Cortex of kidney (tissue), 1 donor: ENCODE results near the gene PCSK2.

Experiments used
- DNase-seq: peaks from one replicate; lab custom pipeline; 2025; lab: John Stamatoyannopoulos, UW

PCSK2 gene

DNA sequence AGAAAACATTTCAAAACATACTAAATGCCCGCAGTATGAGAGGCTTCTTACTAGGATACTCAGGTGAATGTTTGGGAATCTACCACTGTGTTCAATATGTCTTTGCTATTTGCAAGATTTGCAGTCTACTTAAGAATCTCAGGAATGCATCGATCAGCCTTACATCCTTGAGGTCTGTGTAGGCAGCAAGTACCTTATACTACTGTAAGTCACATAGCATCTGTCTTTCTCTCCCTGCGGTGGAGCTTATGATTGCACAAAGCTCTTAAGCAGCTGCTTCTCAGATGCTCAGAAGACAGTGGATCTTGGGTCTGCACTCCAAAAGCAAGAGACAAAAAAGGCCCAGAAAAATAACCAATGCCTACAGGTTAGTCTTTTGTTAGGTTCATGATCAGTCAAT lies 21.4 kb downstream of the PCSK2 start:
- DNase-seq, result no peak

DNA sequence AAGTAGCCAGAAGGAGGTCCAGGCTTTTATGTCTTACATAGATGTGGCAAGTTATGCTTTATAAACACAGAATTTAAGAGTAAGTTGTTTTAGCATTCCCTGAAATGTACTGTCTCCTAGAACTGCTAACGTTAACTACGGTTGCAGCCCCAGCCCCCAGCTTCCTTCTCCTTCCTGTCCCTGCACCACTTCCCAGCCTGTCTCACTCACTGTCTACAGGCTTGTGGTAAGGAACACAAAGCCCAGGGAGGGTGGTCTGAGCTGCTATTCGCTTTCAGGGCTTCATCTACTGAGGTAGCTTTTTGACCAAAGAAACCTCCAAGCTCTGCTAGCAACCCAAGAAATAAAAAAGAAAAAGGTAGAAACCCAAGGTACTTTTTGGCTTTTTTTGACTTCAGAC lies 35.9 kb downstream of the PCSK2 start:
- DNase-seq, result no peak

DNA sequence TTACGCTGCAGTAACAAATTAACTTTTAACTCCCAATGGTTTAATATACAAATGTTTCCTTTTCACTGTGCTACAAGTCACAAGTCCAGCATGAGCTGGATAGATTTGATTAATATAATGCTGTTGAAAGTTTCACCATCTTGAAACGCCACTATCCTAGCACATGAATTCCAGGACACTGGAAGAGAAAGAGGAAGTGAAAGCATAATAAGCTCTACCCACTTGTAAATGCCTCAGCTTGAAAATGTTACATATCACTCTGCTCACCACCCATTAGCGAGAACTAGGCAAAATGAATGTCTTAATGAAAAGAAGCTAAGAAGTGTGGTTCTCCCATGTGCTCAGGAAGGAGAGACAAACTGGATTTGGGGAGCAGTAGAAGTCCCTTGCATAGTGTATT lies 46.9 kb downstream of the PCSK2 start:
- DNase-seq, result no peak

DNA sequence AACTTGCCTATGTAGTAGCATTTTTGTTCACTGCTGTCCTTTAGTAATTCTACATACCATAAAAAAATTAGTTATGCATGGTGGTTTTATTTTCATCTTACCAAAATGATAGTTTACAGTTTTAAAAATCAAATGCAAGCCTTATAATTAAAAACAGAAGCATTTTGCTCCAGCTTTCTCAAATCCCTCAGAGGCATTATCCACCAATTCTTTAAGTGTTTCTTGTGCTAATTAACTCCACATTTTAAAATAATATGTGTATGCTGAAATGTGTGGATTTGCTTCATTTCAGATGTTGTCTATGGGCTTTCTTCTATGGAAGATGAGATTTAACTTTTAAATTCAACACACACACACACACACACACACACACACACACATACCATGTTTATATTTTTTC lies 49.3 kb downstream of the PCSK2 start:
- DNase-seq, result no peak

DNA sequence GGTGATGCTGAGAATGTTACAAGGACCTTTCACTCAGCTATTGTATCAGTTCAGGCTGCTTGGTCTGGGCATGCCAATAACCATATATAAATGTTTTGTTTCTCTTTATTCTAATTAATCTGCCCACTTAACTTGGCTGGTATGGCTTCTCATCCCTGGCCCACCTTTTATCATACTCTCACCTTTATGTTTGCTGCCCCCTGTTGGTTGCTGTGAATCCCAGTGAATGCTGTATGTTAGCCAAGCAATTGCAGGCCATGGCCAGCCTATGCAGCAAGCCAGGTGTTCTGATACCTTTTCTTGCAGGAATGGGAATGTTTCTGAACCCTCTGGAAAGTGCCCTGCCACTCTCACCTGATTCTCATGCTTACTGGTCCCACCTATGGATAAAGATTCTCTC lies 54.6 kb downstream of the PCSK2 start:
- DNase-seq, result no peak

DNA sequence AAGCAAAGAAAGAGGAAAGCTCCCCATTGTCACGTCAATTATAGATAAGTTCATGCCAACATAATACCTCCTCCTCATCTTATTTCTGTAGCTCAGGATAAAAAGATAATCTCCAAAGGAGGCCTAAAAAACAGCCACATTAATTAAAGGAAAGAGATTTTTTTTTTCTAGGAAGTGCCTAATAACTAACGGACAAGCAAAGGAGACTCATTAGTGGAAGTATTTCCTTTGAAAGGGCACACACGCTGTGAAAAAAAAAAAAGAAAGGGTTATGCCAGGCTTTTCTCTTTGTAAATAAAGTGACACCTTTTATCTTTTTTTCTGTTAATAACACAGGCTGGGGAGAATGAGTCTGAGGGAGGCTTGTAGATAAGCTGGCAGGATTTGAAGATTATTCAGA lies 55.7 kb downstream of the PCSK2 start:
- no peak for DNase-seq

DNA sequence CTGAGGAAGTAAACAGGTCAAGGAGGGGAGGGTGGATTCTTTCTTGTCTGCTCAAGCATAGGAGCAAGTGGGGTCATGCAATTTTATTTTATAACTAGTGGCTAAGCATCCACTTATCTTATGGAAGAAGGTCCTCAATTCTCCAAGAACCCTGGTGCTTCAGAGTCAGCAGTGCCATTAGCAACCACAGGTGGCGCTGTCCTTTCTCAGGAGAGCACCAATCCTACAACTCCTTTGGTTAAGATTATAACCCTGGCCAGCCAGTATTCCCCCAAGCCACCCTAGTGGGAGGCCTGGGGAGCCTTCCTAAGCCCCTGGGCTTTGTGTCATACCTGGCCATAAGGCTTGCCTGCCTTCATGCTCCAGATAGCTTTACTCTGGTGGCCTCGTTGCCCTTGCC lies 60.7 kb downstream of the PCSK2 start:
- no peak for DNase-seq

DNA sequence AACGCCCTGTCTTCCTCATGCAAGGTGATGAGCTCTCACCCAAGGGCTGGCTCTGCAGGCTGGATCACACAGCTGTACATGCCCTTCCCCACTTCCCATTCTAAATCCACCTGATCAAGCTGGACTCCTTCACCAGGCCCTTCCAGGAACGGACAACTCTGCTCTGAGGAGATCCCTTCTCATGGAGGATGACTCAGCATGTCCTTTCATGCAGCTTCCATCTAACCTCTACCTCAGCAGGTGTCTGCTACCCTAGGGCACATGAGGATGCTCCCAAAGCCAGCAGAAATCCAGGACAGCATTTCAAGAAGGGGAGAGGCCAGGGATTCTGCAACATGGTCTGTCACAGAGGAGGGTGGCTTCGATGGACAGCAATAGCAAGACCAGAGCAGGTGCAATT lies 61.2 kb downstream of the PCSK2 start:
- DNase-seq, result no peak

DNA sequence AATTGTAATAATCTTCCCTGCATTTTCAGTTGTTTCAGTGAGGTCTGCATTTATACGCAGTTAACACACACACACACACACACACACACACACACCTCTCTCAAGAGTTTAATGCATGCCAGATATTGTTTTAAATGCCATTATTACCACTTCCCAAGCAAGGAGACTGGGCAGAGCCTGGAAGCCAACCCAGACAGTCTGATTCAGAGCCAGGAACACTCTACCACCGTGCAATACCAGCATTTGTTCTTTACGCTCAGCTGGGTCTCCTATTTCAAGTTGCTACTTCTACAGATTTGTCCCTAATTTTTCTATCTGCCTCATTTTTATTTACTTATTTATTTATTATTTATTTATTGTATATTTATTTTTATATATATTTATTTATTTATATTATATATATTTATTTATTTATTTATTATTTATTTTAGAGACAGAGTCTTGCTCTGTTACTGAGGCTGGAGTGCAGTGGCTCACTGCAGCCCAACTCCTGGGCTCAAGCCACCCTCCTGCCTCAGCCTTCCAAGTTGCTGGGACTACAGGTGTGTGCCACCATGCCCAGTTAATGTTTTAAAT lies 68.4 kb downstream of the PCSK2 start:
- DNase-seq, result no peak

DNA sequence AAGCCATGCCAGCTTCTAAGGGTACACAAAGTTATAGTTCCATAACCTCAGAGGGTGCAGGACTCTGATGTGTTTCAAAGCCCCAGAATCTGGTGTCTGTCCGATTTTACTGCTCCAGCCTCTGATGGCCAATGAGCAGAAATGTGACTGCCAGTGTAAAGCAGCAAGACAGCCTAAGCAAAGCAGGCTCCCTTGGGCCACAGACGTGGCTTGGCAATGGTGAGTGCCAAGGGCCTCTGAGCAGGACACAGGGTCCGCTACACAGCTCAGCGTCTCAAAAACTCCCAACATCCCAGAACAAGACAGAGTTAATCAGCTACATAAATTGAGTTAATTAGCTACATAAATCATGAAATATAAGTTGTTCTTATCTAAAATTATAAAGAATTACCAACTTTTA lies 69.2 kb downstream of the PCSK2 start:
- no peak for DNase-seq

DNA sequence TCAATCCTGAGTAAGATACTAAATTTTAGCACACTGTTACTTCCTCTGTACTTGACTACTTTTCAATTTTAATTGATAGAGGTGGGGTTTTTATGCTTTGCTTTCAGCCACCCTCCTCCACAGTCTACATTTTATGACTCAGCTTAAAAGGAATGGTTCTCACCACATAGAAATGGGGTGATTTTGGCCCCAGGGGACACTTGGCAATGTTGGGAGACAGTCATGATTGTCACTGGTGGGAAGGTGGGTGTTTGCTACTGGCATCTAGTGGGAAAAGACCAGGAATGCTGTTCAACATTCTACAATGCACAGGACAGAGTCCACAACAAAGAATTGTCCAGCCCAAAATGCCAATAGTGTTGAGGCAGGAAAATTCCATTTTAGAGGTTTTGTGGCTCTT lies 71.3 kb downstream of the PCSK2 start:
- no peak for DNase-seq

DNA sequence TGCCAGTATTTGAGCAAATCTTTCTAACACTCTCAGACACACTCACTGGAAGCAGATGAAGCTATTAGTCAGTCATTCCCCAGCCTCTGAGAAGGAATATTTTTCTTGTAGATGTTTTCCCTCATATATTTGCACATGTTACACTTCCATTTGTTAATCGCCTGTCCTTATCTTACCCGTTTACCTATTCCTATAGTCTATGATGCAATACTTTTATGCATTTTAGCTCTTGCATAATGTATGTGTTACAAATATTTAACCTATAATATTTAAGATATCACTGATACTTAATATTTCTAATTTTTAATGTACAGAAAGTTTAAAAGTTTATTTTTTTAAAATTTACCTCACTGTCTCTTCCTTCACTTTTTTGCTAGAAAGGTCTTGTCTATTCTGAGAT lies 71.9 kb downstream of the PCSK2 start:
- no peak for DNase-seq

DNA sequence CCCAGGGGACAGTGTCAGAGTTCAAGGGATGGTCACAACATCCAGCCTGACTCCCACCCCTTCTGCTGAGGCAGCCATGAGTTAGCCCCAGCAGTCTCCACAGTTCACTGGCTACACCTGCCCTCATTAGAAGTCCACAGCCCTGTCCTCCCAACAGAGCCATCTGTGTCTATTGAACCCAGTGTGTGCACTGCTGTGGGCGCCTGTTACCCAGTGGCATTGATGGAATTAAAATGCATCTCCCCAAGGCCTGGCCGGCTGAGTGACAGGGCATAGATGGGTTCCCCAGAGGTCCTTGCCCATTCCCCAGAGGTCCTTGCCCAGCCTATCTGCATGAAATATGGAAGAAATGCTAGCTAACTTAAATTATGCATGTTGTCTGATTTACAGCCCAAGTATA lies 73.3 kb downstream of the PCSK2 start:
- no peak for DNase-seq

DNA sequence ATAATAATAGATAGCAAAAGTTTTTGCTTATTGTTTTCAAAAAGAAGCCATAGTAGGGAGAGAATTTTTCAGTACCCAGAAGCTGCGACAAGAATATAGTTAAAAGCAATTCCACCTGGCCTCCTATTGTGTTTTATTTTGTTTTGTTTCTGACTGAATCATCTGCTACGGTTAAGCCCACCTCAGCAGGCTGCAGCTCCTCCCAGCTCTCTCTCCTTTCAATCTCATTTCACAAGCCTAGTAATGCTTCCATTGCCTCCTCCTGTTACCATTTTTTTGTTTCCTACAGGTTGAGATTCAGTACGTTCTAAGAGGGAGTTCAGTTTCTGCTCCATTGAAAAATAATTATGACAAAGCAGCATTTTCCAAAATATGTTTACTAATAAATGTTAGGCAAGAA lies 77.9 kb downstream of the PCSK2 start:
- no peak for DNase-seq

DNA sequence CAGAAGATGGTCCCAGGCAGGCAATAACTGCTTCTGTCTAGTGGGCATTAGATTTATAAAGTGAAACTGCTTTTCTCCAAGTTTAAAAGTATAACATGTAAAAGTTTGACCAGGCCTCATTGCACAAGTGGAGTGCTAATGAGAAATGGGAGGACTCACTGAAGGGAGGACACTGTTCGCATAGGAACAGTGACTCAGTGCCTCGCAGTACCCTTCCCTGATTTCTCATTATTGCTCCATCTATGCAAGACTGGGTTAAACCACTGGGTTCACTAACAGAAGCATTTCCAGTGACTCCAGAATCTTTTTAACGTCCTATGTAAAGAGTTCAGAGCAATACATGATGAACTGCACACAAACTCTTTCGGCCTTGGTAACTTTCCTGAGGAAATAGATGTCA lies 79.6 kb downstream of the PCSK2 start:
- no peak for DNase-seq

DNA sequence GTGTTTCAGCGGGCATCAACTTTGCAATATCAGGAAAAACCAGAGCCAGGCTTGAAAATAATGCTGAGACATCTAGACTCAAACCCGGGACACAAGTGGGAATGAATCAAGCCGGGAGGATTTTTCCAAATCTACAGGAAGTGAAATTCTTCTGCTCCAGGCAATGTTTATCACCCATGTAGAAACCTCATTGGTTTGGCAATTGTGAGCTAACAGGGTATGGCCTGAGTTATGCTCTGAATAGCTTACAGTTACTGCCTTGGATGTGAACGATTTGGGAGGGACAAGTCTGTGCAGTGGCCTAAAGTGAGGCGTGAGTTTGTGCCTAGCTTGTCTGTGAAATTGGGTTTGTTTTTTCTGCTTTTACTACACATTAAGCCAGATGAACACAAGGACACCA lies 87.4 kb downstream of the PCSK2 start:
- DNase-seq, result no peak

DNA sequence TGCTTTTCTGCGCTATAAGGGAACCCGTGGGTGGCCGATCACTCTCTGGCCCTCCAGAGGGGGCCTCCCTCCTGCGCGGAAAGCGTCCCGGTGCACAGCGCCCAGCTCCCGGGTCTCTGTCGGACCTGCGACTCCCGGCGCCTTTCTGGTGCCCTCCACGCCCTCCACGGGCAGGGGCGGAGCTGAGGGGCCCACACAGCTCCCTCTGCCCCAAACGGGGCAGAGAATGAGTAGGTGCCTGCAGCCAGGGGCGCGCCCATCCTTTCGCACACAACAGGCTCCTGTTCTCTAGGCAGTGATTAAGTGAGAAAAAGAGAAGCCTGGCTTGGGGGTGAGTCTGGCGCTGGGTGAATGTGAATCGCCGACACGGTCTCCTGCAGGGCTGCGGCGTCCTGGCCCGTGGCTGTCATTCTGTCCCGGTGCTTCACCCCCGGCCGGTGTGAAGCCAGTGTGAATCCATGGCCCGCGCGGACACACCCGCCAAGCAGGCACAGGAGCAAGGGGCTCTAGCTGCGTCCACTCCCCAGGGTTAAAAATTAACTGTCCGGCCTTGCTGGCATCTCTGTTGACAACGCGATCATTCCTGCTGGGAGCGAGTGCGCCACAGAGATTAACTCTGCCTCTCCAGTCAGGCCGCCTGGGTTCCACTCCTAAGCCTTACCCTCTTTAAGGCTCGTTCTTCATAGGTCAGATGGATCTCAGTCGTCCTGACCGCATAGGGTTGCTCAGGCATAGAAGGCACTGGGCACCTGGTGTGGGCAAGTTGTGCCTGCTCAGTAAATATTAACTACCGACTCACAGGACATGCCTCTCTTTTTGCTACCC lies 88.8 kb downstream of the PCSK2 start:
- DNase-seq, result no peak

DNA sequence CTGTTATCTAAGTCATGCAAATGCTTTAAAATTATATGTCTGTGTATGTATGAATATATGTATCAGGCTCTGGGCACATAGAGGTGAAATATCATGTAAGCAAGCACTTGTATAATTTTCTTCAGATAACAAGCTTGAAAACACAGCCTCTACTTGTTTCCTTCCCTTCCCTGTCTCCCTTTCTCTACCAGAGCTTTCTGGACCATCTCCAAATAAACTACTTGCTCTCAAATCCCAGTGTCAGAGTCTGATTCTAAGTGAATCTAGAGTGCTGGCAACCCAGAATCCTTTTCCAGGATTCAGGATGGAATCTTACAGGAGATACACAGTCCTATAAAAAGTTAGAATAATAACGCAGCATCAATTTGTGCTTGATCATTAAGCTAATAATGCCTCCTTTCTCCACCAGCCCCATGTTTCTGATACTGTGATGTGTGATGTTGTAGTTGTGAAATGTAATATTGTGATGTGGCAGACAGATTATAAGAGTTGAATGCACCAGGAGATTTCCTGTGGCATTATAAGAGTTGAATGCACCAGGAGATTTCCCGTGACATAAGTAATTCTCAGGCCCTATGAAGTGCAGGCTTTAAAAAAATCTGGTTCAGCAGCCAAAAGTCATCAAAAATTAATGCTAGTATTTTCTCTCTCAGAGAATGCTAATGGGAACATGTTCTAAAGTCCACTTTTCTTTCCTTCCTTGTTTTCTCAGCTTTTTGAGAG lies 89.6 kb downstream of the PCSK2 start:
- no peak for DNase-seq

DNA sequence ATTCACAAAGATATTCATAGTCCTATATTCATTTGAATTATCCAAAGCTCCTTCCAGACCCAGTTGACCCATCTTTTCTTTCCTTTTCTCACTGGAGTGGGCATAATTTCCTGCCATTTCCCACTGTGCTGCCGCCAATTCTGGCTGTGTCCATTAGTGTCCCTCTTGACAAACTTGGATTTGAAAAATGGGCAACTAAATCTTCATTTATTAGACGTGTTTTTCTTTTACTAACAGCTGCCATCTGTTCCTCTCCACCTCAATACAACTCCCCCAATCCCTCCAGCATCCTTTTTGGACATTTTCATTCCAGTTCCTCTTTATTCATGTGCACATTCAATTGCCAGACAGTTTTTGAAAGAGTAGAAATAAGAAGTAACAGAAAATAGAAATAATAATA lies 90.5 kb downstream of the PCSK2 start:
- no peak for DNase-seq

DNA sequence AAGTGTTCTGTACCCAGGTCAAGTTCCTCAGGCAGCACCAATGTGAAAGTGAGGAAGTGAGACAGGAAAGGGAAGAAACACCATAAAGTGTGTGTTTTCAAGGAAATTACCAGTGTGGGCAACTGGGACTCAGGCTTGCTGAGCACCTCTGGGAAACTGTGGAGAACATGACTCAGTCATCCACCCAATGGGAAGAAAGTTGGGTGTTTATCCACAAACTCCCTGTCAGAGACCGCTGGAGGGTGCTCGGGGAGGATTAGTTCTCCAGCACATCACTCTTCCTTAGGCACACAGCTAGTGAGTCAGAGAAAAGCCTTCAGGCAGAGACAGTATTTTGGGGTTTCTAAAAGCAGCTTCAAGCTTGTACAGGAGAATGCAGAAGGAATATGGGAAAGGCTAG lies 93.6 kb downstream of the PCSK2 start:
- no peak for DNase-seq

DNA sequence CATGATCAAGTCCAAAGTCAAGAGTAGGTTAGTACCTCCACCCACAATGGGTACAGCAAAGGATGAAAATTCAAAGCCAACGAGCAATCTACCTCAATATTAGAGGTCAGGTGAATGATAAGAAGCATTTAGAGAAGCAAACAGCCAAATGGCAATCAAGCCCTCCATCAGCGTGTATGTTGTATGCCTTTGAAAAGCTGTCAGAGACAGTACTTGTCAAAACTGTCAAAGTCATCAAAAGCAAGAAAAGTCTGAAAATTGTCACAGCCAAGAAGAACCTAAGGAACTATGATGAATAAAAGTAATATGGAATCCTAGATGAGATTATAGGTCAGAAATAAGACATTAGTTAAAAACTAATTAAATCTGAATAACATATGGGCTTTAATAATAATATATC lies 99.3 kb downstream of the PCSK2 start:
- no peak for DNase-seq

DNA sequence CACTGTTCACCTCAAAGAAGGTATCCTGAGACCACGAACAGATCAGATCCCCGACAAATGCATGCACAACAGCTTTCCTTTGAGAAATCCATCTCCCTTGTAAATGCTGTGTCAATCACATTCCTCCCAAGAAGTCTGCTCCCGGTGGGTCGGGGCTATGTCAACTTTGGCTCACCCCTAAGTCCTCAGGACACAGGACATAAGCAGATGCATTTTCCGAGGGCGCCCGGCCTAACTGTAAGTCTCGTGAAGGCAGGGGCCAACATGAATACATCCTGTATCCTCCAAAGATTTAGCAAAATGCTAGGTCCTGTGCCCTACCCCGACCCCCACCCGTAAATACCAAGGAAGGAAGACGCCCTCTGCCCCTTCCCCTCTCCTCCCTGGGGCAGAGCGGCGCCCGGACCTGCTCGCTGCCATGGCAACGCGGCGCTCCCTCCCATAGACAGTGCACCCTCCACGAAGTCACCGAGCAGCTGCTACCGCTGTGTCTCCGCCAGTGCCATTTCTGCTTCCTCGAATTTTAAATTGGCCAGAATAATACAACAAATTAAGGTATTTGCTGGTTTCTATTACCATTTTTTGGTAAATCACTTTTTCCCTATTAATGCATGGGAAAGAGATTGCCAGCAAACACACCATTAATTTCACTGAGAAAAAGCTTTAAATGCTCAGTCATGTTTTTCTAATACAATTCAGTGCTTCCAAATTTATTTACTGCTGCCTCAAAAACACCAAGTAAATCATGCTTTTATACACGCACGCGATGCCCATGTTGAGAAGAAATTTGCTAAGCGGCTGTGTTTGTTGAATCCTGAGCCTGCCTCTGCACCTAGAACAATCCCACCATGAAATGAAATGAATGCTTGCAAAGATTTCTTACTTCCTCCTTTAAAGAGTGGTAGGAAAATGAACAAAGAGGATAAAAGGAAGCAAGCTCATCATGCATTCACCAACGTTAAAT lies 100.6 kb downstream of the PCSK2 start:
- DNase-seq, result no peak
